Pancreas (tissue), 10 donors: ENCODE results near the gene ZC3H4. TPM values are rescaled to one million over a fixed set of nuclear protein-coding genes. Genes with fewer than 3 reads are reported as not detected.
A peak's percentile ranks its signal among the peaks of the same experiment; 100 is the strongest.

Experiments
- ATAC-seq, 4 donors: fragments of 200-7000 bp; cut with Tn5 transposase; one replicate each; pipeline versions ENCODE4 v1.8.0 to v1.9.1; 2020; ENCODE audit warnings: mild to moderate bottlenecking in 4 of 4, moderate library complexity in 4 of 4
- DNase-seq, 6 donors: peaks; one replicate each; pipeline ENCODE4 v3.0.0-alpha.2; 2020
- FAIRE-seq: peaks from 2 replicates; lab custom pipeline; 2012; peaks lifted over from hg19 to GRCh38; lab: Jason Lieb, UNC
- H3K27ac ChIP-seq, 4 donors: fragments of 200-600 bp; sonication (generic); 1 replicate in 3 of 4; 2 replicates in 1 of 4; pipeline versions ENCODE4 v1.5.0 to v1.8.0; 2020
- H3K27me3 ChIP-seq, 4 donors: fragments of 200-600 bp; one replicate each; pipeline ENCODE4 v1.8.0; 2021
- H3K36me3 ChIP-seq, 3 donors: fragments of 200-600 bp; sonication (generic) in 1 of 3; one replicate each; pipeline versions ENCODE4 v1.5.0 to v1.8.0; 2020 to 2021
- H3K4me1 ChIP-seq, 3 donors: fragments of 200-600 bp; one replicate each; pipeline ENCODE4 v1.8.0; 2021
- H3K4me3 ChIP-seq, 4 donors: fragments of 200-600 bp; sonication (generic) in 2 of 4; one replicate each; pipeline versions ENCODE4 v1.5.0 to v1.8.0; 2020 to 2021
- H3K9me3 ChIP-seq, 4 donors: fragments of 200-600 bp; one replicate each; pipeline ENCODE4 v1.8.0; 2021
- CTCF ChIP-seq, 4 donors: fragments of 200-600 bp; sonication (generic) in 3 of 4; IDR thresholded peaks; one replicate each; pipeline versions ENCODE4 v1.5.0 to v1.8.0; 2021; ENCODE audit warnings: antibody characterized with exemption in 4 of 4
- WGBS, 2 donors: extraction: QIAGEN DNeasy Blood & Tissue Kit; methylation state at CpG; one replicate each; pipeline ENCODE4 v1.1.7; 2013; 5-methylcytosine and 5-hydroxymethylcytosine counted together
- intact Hi-C, 3 donors: fragments of 100-400 bp; cut with DNase I; formaldehyde crosslinking; loops; one replicate each; pipeline versions ENCODE4 v1.11.1 to v1.14.2; 2022
- polyA plus RNA-seq, 2 donors: library from polyadenylated mRNA; stranded (reverse); fragments of 200-250 nt; gene quantifications; one replicate each; pipeline ENCODE4 v1.2.3, GENCODE V29; 2013
- total RNA-seq, 6 donors: library from RNA; stranded (reverse); fragmentation: NEBNext Ultra II Directional in 4 of 6; extraction: Animal tissue kit (Norgen Biotek cat#: 25700) in 4 of 6; gene quantifications; one replicate each; pipeline versions ENCODE4 v1.2.1 to v1.2.4, GENCODE V29; 2021 to 2023
- donor health status: healthy with polysubstance abuse.
- donor health status: DM: no; HTN: no; CAD: no; lungs with moderate emphysema.
- donor health status: DM: no; HTN: no; CAD: no.
- donor health status: control.
- donor health status: control.
- donor health status: Bipolar disorder and iron deficiency.
- donor health status: DM: yes; HTN: yes; CAD: no.
- donor health status: DM: no; HTN: no; CAD: no.
- donor health status: DM: no; HTN: no; CAD: no.
- donor health status: DM: yes; HTN: yes; CAD: no.

The ZC3H4 gene
- total and polyA plus RNA-seq, 8 donors, result 8.1 to 30.4 (median 19.1) TPM

GRCh38 chr19:47157431-47158321 is 44.1 kb upstream of the ZC3H4 start:
- DNase-seq (no peak), FAIRE-seq (no peak), ATAC-seq (peak in 3 of 4 donors; percentile 42 to 53 (median 52))
- H3K4me3 ChIP-seq, result no peak overlapping the region
- peaks cover 0 to 4% (median 0%) of the 10 kb centered on the region in 3 donors for H3K36me3 ChIP-seq
- TF ChIP-seq CTCF (IDR thresholded peaks at IDR 0.05), result no peak
- intact Hi-C loops, result loop anchor here in 2 of 3 donors (10.0 kb wide), 2 partner anchors 47 to 87 kb away; no protein-coding TSS in a partner anchor
- peaks cover 4 to 5% (median 4%) of the 10 kb centered on the region in 3 donors for H3K4me1 ChIP-seq
- no peaks in the 10 kb centered on the region for H3K27me3 ChIP-seq
- 69% methylated on average over 10 of the region's 10 CpGs for WGBS, 2 donors
- no peaks in the 10 kb centered on the region for H3K9me3 ChIP-seq
- H3K27ac ChIP-seq, result peak overlapping the region in 2 of 4 donors; percentile 15 to 16

- H3K27me3 ChIP-seq, result no peaks in the 10 kb centered on the region
- H3K36me3 ChIP-seq, result peaks cover 0 to 4% (median 0%) of the 10 kb centered on the region in 3 donors
- H3K27ac ChIP-seq, result peak overlapping the region in 1 of 4 donors; percentile 13
- H3K9me3 ChIP-seq, result no peaks in the 10 kb centered on the region
- intact Hi-C loops, result loop anchor here in 2 of 3 donors (10.0 kb wide), 2 partner anchors 48 to 88 kb away; no protein-coding TSS in a partner anchor
- peaks cover 11 to 12% (median 11%) of the 10 kb centered on the region in 3 donors for H3K4me1 ChIP-seq
- no peak for DNase-seq
- no peak overlapping the region for H3K4me3 ChIP-seq
- 77 to 81% methylated on average over 7 of the region's 7 CpGs for WGBS, 2 donors
- ATAC-seq, result peak in 1 of 4 donors; percentile 27
- FAIRE-seq, result no peak
- TF ChIP-seq CTCF (IDR thresholded peaks at IDR 0.05), result no peak
These were observed 43.4 kb upstream of the ZC3H4 start for GRCh38 chr19:47156861-47157430.

- Histone ChIP-seq H3K4me1 (peaks cover 14 to 16% (median 14%) of the 10 kb centered on the region in 3 donors), H3K36me3 (peaks cover 0 to 9% (median 3%) of the 10 kb centered on the region in 3 donors), H3K9me3 (no peaks in the 10 kb centered on the region), H3K4me3 (no peak overlapping the region), H3K27ac (no peak overlapping the region), H3K27me3 (no peaks in the 10 kb centered on the region)
- ATAC-seq, result no peak
- DNase-seq, result no peak
- intact Hi-C loops, result loop anchor here in 2 of 3 donors (10.0 kb wide), 2 partner anchors 50 to 90 kb away; no protein-coding TSS in a partner anchor
- no peak for TF ChIP-seq CTCF (IDR thresholded peaks at IDR 0.05)
- WGBS, 2 donors, result 78 to 84% methylated on average over 7 of the region's 7 CpGs
- FAIRE-seq, result no peak
These were observed 41.6 kb upstream of the ZC3H4 start for GRCh38 chr19:47155148-47155547.

- H3K4me1 ChIP-seq, result peaks cover 14 to 16% (median 14%) of the 10 kb centered on the region in 3 donors
- 52 to 60% methylated on average over 2 of the region's 2 CpGs for WGBS, 2 donors
- H3K4me3 ChIP-seq, result no peak overlapping the region
- no peaks in the 10 kb centered on the region for H3K9me3 ChIP-seq
- DNase-seq (no peak), FAIRE-seq (no peak), ATAC-seq (no peak)
- intact Hi-C loops, result loop anchor here in 2 of 3 donors (10.0 kb wide), 2 partner anchors 52 to 92 kb away; no protein-coding TSS in a partner anchor
- peaks cover 0 to 10% (median 3%) of the 10 kb centered on the region in 3 donors for H3K36me3 ChIP-seq
- no peaks in the 10 kb centered on the region for H3K27me3 ChIP-seq
- TF ChIP-seq CTCF (IDR thresholded peaks at IDR 0.05), result no peak
- H3K27ac ChIP-seq, result no peak overlapping the region
These were observed 39.7 kb upstream of the ZC3H4 start for GRCh38 chr19:47153266-47153665.
